GM19463 (cell line): Measurements from ENCODE around the gene ZNF236.
"Not testable (repeated sequence)": the region's sequence is repeated elsewhere in the genome, so short reads cannot be mapped to it uniquely, and the experiment has no call there.

Experiments
- ATAC-seq: cut with Tn5 transposase; IDR thresholded peaks from one replicate; pipeline ENCODE4 v1.9.1; 2021; ENCODE audit warnings: mild to moderate bottlenecking, moderate library complexity; ENCODE audit not compliant: unreplicated experiment

The ZNF236 gene

DNA sequence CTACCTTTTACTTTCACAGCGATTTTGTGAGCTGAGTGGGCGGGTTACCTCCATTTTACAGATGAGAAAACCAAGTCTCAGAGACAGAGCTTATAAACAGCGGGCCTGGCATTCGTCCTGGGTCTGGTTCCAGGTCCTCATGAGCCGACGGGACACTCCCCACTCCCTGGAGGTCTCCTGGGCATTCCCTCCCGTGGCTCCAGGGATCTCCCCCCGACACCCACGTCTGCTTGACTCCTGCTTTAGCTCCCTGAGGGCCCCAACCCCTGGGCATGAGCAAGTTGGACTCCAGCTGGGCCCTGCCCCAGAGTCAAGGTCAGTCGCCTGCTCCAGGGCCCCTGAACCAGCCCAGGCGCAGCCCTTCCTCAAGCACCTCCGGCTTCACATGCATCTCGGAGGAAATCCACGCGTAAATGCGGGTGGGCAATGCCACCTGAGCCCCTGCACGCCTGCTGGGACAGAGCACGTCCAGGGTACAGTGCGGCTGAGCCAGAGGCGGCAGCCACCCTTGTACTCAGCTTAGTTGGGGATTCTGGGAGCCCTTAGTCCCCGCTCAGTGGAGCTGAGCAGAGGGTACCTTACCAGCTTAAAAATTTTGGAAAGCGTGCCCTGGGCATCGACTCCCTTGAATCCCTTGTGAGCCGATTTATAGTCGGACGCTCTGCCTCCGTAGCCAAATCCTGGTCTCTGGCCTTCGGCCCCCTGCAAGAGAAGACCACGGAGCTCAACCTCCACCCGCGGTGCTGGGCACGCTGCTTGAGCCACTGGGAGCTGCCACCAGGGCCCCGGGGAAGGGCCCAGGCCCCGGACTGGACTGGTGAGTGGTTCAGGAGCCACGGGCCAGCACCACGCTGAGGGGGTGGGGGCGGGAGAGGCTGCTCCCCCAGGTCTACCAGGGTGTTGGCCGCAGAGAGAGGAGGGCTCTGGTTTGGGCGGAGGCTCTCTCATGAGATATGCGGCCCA, 162.1 kb downstream of the ZNF236 start:
- ATAC-seq: no peak

DNA sequence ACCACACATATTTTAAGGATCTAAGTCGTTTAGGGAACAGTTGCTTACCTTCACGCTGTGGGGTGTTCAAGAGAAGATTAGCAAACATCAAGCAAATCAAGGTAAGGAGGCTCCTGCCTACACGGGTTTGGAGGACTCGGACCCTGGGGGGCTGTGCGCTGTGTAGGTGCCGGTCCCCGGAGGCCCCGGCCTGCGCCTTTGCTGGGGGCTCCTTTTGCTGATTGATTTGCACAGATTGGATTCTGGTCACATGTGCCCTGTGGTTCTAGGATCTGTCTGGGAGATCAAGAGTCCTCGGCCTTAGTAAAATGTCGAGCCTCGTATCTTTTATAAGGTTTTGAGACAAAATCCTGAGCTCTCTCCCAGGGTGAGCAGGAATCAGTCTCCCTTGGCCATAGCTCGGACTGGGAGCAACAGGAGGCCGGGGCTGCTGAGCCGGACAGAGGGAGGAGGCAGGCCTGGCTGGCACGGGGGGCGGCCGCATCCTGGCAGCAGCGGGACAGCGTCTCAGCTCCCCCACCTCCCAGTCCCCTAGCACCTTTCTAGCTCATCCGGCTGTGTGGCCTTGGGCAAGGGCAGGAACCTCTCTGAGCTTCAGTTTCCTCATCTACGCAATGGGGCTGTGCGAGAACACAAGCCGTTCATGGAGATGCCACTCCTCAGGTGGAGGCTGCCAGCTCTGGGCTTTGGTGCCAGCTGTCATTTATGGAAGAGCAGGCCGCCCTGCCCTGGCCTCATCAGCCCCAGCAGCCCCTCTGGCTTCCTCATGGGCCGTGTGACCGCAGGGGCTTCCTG, 163.0 kb downstream of the ZNF236 start:
- ATAC-seq: no peak

- no peak for ATAC-seq
Observed at GRCh38 chr18:76985951-76986236, 163.5 kb downstream of the ZNF236 start.

DNA sequence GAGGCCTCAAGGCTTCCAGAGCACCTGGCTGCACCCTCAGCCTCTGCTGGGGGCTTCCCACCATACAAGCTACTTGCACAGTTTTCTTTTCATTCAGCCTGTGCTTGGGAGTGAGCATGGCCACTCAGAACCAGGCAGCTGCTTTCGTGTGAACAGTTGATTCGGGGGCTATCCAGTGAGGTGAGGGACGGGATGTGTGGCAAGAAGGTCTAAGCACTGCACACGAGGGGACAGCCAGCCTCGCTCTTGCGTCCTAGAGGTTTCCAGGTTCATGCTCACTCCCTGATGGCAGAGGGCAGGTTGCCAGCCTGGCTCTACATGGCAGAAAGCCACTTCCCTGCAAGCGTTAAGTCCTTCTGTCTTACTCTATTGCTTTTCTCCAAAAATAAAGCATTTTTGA, 164.0 kb downstream of the ZNF236 start:
- ATAC-seq: no peak

GRCh38 chr18:76988031-76988826, 165.9 kb downstream of the ZNF236 start:
- no peak for ATAC-seq

GRCh38 chr18:76988827-76989646, 166.7 kb downstream of the ZNF236 start:
- no peak for ATAC-seq

DNA sequence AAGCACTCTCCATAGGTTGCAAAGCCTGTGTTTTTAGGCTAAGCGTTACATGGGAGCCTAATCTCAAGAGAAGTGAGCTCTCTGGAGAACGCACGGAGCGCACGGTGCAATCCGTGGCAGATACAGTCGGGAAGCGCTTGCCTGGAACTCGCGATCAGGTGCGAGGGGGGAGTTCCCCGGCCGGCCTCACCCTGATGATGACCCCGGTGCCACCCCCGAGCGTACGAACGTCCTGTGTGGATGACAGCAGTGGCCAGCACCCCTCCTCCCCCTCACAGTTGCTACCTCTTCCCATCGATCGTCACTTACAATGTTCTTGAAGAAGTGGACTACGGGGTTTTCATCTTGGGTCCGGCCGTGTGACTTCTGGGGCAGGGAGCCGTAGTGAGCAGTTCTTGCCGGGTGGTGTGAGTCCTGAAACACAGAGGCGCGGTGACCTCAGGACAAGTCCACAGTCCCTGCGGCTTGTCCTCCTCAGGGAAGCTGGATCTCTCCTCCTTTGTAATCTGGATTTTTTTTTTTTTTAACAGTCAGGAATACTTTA, 167.4 kb downstream of the ZNF236 start:
- no peak for ATAC-seq

DNA sequence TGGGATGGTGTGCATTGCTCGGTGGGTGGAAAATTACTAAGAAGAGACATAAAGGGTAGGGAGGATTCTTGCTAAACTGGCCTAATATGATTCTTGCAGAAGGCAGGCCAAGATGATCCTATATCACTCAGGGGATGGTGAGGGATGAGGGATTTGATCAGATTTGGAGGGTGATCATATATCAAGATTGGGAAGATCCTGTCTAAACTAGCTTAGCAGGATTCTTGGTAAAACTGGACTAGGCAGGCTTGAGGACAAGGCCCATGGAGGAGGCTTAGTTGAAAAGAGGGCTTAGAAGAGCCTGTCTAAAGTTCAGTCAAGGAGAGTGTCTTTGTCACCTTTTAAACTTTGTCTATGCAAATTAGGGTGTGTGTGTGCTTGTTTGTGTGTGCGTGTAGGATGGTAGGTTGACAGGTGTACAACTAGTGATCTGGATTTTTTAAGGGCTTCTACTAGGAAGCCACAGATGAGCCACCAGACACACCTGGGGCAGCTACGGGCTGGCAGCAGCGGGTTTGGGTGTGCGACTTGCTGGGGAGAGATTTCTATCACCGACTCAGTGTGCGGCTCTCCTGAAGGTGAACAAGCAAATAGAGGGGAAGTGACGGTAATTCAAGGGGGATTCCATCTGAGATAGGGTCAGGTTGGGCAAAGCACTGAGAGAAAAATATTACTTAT, 168.1 kb downstream of the ZNF236 start:
- ATAC-seq: not testable (repeated sequence)

- ATAC-seq: no peak
Observed at GRCh38 chr18:76991021-76991688, 168.8 kb downstream of the ZNF236 start.

GRCh38 chr18:76992226-76993084, 170.1 kb downstream of the ZNF236 start:
- ATAC-seq: no peak

GRCh38 chr18:76993085-76993382, 170.7 kb downstream of the ZNF236 start:
- no peak for ATAC-seq

GRCh38 chr18:76993573-76993972, 171.2 kb downstream of the ZNF236 start:
- no peak for ATAC-seq

- no peak for ATAC-seq
Observed at GRCh38 chr18:76994086-76994654, 171.8 kb downstream of the ZNF236 start.

- ATAC-seq: no peak
Observed at GRCh38 chr18:76995896-76996295, 173.5 kb downstream of the ZNF236 start.

DNA sequence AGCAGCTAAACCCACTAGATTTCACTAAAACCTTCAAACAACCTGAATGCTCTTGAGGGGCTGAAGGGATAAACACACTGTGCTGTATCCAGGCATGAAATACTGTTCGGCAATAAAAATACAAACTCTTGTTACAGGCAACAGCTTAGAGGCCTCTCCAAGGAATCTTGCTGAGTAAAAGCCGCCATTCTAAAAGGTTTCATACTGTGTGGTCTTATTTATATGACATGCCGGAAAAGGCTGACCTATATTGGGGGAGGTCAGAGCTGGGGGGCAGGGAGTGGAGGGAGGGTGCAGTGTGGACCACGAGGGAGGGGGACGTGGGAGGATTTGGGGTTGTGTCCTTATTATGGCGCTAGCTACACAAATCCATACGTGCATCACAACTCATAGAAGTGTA, 174.1 kb downstream of the ZNF236 start:
- ATAC-seq: no peak

DNA sequence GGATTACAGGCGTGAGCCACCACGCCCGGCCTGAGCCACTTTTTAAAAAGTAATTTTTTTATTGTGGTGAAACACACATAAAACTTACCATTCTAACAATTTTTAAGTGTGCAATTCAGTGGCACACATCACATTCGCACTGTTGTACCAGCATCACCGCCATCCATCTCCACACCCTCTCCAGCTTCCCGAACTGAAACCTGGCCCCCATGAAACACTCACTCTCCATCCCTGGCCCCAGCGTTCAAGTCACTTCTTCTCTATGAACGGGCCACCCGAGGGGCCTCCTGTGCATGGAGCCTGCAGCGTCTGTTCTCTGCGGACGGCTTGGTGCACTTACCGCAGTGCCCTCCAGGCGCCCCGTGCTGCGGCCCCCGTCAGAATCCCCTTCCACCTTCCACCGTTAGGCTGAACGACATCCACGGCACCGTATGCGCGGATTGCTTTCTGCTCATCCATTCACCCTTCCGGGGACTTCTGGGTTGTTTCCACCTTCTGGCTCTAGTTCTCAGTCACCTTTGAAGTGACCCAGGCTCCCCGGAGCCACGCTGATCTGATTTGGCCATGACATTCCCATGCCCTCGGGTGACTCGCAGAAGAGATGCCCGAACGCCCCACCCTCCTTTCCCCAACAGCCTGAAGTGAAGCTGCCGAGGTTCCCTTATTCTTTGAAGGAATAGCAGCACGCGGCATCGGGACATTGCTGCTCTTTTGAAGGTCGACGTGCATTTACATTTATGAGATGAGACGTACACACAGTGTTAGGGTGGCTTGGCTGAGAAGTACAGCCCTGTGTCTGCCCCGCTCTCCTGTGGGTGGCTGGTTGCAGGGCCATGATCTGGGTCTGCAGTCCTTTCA, 175.8 kb downstream of the ZNF236 start:
- no peak for ATAC-seq

GRCh38 chr18:76999077-76999476, 176.7 kb downstream of the ZNF236 start:
- ATAC-seq: no peak
